Skeletal muscle satellite cell (primary cell): Measurements from ENCODE around the gene CMIP.
"Not testable (repeated sequence)": the region's sequence is repeated elsewhere in the genome, so short reads cannot be mapped to it uniquely, and the experiment has no call there.

Experiments
- H3K27me3 ChIP-seq: 2 replicates; pipeline ENCODE4 v1.7.0; 2013; ENCODE audit warnings: low read length; ENCODE audit not compliant: control insufficient read depth, insufficient read depth
- H3K36me3 ChIP-seq: 2 replicates; pipeline ENCODE4 v1.7.0; 2013; ENCODE audit warnings: mild to moderate bottlenecking, control low read depth, low read length; ENCODE audit not compliant: insufficient read depth
- H3K4me1 ChIP-seq: 2 replicates; pipeline ENCODE4 v1.7.0; 2013; ENCODE audit warnings: low read length; ENCODE audit not compliant: control insufficient read depth, insufficient read depth
- H3K4me2 ChIP-seq: 2 replicates; pipeline ENCODE4 v1.7.0; 2013; ENCODE audit warnings: mild to moderate bottlenecking, low read length
- H3K4me3 ChIP-seq: 2 replicates; pipeline ENCODE4 v1.7.0; 2013; ENCODE audit warnings: low read length
- H3K9ac ChIP-seq: 2 replicates; pipeline ENCODE4 v1.7.0; 2013; ENCODE audit warnings: mild to moderate bottlenecking, low read depth, low read length, moderate library complexity
- H3K9me3 ChIP-seq: replicated peaks from 2 replicates; pipeline ENCODE4 v1.7.0; 2013; ENCODE audit warnings: mild to moderate bottlenecking, control low read depth, low read length

CMIP gene

DNA sequence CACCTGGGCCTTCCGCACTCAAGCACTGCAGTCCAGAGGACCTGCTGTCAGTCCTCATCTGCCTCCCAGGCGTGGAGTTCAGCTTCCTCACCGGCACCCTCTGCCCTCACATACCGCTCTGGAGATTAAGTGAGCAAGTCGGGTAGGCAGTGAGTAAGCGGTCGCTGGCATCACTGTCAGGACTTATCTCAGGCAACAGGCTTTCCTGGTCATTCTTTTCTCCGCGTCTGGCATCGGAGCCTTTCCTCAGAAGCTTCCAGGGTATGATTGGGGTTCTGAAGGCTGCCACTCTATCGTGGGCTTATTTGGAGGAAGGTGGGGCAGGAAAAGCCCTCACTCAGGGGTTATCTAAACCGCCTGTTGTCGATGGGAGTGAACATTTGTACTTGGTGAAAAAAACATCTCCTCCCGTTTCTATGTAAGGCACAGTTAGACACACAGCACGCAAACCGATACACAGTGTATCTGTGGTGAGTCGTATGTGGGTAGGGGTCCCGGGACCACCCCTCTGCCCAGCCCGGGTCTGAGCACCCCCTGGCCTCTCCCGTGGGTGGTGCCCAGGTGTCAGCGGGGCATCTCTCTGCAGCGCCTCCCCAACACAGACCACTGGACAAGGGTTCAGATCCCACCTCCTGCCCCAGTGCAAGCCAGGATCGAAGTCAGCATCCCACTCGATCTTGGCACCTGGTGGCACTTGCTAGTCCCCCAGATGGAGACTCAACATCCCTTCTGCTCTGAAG lies 242.0 kb downstream of the CMIP start:
- Histone ChIP-seq H3K27me3 (no peaks in the 10 kb centered on the region), H3K4me2 (no peak overlapping the region), H3K9me3 (no peaks in the 10 kb centered on the region), H3K9ac (no peak overlapping the region), H3K36me3 (peaks cover under 1% of the 10 kb centered on the region), H3K4me3 (no peak overlapping the region), H3K4me1 (no peaks in the 10 kb centered on the region)

DNA sequence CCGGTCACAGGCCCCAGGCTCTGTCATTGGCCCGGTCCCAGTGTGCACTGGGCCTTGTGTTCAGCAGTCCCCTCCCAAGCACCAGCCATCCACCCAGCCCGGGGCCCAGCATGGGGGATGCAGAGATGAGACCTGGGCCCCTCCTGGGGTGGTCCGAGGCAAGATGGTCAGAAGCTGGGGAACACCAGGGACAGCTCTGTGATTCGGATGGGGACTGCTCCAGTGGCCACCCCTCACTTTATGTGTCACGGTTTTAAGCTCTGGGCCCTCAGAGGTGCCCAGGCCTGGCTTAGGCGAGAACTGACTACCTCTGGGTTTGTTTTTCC lies 242.5 kb downstream of the CMIP start:
- H3K36me3 ChIP-seq, result peaks cover 6% of the 10 kb centered on the region
- no peak overlapping the region for H3K4me2 ChIP-seq
- no peak overlapping the region for H3K4me3 ChIP-seq
- no peaks in the 10 kb centered on the region for H3K4me1 ChIP-seq
- no peaks in the 10 kb centered on the region for H3K27me3 ChIP-seq
- H3K9ac ChIP-seq, result no peak overlapping the region
- H3K9me3 ChIP-seq, result no peaks in the 10 kb centered on the region

- Histone ChIP-seq H3K9me3 (no peaks in the 10 kb centered on the region), H3K4me1 (peaks cover 11% of the 10 kb centered on the region), H3K36me3 (peaks cover 14% of the 10 kb centered on the region), H3K4me3 (no peak overlapping the region), H3K27me3 (no peaks in the 10 kb centered on the region), H3K9ac (no peak overlapping the region), H3K4me2 (no peak overlapping the region)
Observed at GRCh38 chr16:81688182-81688581, 243.6 kb downstream of the CMIP start.

DNA sequence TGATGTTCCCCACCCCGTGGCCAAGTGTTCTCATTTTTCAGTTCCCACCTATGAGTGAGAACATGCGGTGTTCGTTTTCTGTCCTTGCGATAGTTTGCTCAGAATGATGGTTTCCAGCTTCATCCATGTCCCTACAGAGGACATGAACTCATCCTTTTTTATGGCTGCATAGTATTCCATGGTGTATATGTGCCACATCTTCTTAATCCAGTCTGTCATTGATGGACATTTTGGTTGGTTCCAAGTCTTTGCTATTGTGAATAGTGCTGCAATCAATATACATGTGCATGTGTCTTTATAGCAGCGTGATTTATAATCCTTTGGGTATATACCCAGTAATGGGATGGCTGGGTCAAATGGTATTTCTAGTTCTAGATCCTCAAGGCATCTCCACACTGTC lies 244.2 kb downstream of the CMIP start:
- not testable (repeated sequence) for H3K27me3 ChIP-seq, H3K4me2 ChIP-seq, H3K9me3 ChIP-seq, H3K9ac ChIP-seq, H3K4me3 ChIP-seq
- peaks cover 17% of the 10 kb centered on the region for H3K4me1 ChIP-seq
- peaks cover 14% of the 10 kb centered on the region for H3K36me3 ChIP-seq

- H3K9ac ChIP-seq, result no peak overlapping the region
- H3K27me3 ChIP-seq, result no peaks in the 10 kb centered on the region
- H3K4me1 ChIP-seq, result peaks cover 36% of the 10 kb centered on the region
- H3K36me3 ChIP-seq, result peaks cover 14% of the 10 kb centered on the region
- H3K4me2 ChIP-seq, result no peak overlapping the region
- no peak overlapping the region for H3K4me3 ChIP-seq
- no peaks in the 10 kb centered on the region for H3K9me3 ChIP-seq
Observed at GRCh38 chr16:81692021-81692420, 247.4 kb downstream of the CMIP start.

GRCh38 chr16:81692571-81692970 lies 248.0 kb downstream of the CMIP start:
- H3K9me3 ChIP-seq, result no peaks in the 10 kb centered on the region
- peaks cover 36% of the 10 kb centered on the region for H3K4me1 ChIP-seq
- peaks cover 14% of the 10 kb centered on the region for H3K36me3 ChIP-seq
- peak overlapping the region; percentile 56 for H3K9ac ChIP-seq
- no peaks in the 10 kb centered on the region for H3K27me3 ChIP-seq
- no peak overlapping the region for H3K4me3 ChIP-seq
- peak overlapping the region; percentile 17 for H3K4me2 ChIP-seq

DNA sequence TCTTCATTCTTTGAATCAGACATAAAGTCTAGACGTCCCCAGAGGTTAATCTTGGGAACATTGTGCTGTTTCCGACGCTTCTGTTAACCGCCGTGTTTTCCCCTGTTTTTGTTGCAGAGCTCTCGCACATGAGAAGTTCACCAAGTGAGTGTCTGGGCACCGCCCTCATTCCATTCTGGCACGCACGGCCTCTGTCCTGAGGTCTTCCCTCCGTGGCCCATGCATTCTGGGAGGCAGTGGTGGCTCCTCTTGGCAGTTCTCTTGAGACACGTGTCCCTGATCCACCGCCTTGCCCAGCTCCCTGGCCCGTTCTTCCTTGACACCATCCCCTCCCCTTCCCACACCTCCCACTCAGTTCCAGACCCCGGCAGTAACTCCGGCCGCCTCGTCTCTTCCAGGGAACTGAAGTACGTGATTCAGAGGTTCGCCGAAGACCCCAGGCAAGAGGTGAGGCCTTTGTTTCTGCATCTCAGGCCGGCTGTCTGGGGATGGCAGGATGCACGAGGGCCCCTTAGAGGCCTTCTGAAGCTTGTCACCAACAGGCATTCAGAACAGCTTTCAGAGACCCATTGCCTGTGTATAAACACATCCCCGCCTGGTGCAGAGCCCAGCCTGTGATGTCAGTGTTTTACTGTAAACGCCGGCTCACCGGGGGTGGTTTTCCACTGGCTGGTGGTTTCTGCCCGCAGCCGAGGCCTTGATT lies 248.6 kb downstream of the CMIP start:
- H3K4me3 ChIP-seq, result no peak overlapping the region

DNA sequence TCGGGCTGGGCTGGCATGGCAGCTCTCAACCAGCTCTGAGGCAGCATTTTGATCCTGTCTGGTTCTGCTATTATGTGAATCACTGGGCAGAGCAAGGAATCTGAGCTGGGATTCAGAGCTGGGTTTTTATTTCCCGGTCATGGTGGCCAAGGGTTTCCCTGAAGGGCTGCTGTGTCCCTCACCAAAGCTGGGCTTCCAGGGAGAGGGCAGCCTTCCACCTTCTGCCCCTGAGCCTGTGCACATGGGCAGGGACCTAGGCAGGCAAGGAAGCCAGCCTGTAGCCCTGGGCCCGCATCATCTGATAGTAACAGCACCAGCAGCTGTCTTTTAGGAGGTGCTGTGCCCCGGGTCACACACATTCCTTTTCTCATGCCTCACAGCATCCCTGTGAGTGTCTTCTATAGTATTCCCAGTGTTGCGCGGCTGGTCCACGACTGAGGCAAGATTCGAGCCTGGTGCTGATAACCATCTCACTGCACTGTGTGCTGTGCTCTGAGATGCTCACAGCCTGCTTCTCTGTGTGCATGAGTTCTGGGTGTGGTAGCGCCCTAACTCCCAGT lies 249.2 kb downstream of the CMIP start:
- peak overlapping the region; percentile 8 for H3K4me2 ChIP-seq
- no peak overlapping the region for H3K4me3 ChIP-seq
- H3K27me3 ChIP-seq, result no peaks in the 10 kb centered on the region
- no peaks in the 10 kb centered on the region for H3K9me3 ChIP-seq
- H3K9ac ChIP-seq, result peak overlapping the region; percentile 63
- H3K36me3 ChIP-seq, result peaks cover 14% of the 10 kb centered on the region
- peaks cover 36% of the 10 kb centered on the region for H3K4me1 ChIP-seq

More for the DNA sequence above, 248.6 kb downstream of the CMIP start:
- peak overlapping the region; percentile 17 for H3K4me2 ChIP-seq
- H3K9me3 ChIP-seq, result no peaks in the 10 kb centered on the region
- H3K4me1 ChIP-seq, result peaks cover 36% of the 10 kb centered on the region
- H3K36me3 ChIP-seq, result peaks cover 14% of the 10 kb centered on the region
- H3K27me3 ChIP-seq, result no peaks in the 10 kb centered on the region
- peak overlapping the region; percentile 63 for H3K9ac ChIP-seq

GRCh38 chr16:81694494-81695280 lies 250.1 kb downstream of the CMIP start:
- H3K9me3 ChIP-seq, result no peaks in the 10 kb centered on the region
- peak overlapping the region; percentile 63 for H3K9ac ChIP-seq
- H3K27me3 ChIP-seq, result no peaks in the 10 kb centered on the region
- H3K36me3 ChIP-seq, result peaks cover 14% of the 10 kb centered on the region
- H3K4me3 ChIP-seq, result no peak overlapping the region
- H3K4me1 ChIP-seq, result peaks cover 36% of the 10 kb centered on the region
- peak overlapping the region; percentile 35 for H3K4me2 ChIP-seq

GRCh38 chr16:81695321-81696165 lies 250.9 kb downstream of the CMIP start:
- Histone ChIP-seq H3K4me1 (peaks cover 39% of the 10 kb centered on the region), H3K36me3 (peaks cover 14% of the 10 kb centered on the region), H3K9me3 (no peaks in the 10 kb centered on the region), H3K27me3 (no peaks in the 10 kb centered on the region), H3K9ac (peak overlapping the region; percentile 63), H3K4me3 (no peak overlapping the region), H3K4me2 (peak overlapping the region; percentile 35)
